Measurements from ENCODE around the gene NMNAT3. TPM values are rescaled to one million over a fixed set of nuclear protein-coding genes. Genes with fewer than 3 reads are reported as not detected.
"Not testable (repeated sequence)": the region's sequence is repeated elsewhere in the genome, so short reads cannot be mapped to it uniquely, and the experiment has no call there.

NMNAT3 gene
- polyA plus RNA-seq, 4 donors: 7.3 to 10.9 (median 9.9) TPM

DNA sequence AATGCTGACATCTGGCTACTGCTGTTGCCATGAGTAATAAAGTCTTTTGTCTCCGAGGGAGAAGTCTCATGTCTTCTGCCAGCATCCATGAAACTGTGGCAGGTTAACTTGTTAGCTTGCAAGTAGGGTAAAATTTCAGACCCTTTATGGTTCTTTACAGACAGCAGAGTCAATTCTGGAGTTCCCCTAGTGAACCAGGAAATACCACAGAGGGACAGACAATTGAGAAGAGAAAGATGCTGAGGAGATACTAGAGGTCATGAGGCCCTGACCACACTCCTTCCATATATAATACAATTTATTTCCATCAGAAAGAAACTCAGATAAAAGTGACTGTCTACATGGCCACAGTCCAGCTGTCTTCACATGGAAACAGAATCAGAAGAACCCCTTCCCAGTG is 38.1 kb downstream of the NMNAT3 start:
- no peak for DNase-seq (ENCODE audit: low read depth in 4 of 4, low spot score in 3 of 4)

DNA sequence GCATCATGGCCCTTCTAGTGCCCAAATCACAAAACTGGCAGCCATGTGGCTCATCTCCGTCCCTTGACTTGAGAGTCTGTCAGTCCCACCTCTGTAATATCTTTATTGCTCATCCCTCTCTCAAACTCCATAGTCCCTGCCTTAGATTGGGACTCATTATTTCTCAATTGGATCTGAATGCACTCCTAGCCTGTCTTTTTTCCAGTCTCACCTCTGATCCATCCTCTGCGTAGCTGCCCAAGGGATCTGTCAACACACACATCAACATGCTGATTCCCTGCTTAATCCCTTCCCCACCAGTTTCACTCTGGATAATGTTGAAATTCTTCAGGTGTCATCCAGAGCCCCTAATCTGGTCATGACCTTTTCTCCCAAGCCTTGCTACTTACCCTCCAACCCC is 39.3 kb downstream of the NMNAT3 start:
- no peak for DNase-seq (ENCODE audit: low read depth in 4 of 4, low spot score in 3 of 4)

DNA sequence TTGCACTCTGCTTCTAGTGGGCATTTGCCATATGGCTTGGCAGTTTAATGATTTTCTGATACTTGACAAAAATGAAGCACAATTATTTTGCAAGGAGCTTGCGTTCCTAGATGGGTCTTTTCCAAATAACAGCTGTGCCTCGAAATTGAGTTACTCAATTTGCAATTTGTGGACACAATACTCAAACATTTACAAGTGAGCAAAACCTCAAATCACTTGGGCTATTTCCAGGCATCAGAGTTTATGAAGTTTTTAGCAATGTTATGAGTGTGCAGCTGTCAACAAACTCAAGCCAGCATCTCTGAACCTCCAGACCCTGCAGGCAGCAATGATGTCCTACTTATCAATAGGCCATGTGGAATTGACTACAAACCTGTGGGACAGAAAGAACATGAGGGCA is 41.3 kb downstream of the NMNAT3 start:
- DNase-seq (ENCODE audit: low read depth in 4 of 4, low spot score in 3 of 4): no peak

DNA sequence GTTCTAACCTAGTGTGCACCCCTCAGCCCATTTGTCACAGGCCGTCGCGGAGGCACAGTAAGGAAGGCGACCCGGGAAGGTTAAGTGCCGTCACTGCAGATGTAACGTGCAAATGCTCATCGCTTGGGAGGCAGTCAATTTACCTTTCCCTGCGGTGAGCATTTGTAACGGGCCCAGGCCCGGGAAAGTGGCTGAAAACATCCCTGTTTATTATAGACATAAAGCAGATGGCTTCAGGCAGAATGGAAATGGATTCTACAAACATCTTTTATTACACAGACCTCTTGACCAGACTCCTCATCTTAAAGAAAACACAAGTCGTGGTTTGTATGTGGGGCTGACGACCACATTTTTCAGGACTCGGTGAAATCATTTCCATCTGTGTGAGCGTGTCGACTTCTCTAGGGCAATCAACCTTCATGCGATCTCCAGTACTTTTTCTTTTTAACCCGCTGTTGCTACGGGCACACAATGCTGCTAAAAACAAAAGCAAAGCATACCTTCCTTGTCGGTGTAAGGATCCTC is 43.6 kb downstream of the NMNAT3 start:
- DNase-seq (ENCODE audit: low read depth in 4 of 4, low spot score in 3 of 4): no peak

DNA sequence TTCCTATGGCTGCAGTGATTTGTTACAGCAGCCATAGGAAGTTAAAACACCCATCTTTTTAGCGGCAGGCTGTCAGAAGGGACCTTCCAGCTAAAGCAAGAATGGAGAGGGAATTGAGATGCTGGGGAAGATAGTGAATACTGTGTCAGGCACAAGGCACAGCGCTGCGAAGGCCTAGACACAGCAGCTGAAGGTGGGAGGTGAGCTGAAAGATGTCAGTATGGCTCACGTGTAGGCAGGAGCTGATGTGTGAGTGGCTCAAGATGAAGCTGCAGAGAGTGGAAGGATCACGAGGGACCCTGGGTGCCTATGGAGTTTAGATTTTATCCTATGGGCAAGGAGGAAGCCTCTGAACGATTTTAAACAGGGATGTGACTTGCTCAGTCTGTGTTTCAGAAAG is 44.3 kb downstream of the NMNAT3 start:
- DNase-seq (ENCODE audit: low read depth in 4 of 4, low spot score in 3 of 4): no peak

DNA sequence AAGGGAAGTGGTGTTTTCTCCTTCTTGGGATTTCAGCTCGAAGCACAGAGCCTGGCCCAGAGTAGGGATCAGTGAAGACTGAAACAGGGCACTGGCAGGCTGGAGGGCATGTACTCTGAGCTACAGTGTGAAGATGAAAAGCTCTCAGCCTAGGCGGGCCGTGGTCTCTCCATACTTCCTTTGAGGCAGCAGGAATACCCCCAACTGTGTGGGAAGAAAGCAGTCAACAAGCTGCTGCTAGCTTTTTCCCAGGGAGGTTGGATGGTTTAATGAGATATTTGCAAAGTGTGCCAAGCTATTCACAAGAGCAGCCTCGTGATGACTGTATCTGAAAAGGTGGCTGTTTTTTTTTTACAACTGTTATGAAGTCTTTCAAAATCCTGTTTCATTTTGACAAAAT is 47.2 kb downstream of the NMNAT3 start:
- DNase-seq (ENCODE audit: low read depth in 4 of 4, low spot score in 3 of 4): no peak

DNA sequence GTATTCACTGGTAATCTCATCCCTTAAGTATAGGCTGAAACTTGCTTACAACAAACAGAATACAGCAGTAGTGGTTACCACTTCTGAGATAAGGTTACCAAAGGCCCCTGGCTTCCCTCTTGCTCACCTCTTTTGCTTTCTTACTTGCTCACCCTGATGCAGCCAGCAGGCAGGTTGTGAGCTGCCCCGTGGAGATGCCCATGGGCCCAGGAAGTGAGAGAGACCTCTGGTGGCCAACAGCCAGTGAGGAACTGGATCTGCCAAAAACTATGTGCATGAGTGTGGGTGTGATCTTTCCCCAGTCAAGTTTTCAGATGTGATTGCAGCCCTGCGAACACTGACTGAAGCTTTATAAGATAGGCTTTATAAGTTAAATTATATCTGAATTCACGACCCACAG is 48.7 kb downstream of the NMNAT3 start:
- DNase-seq (ENCODE audit: low read depth in 4 of 4, low spot score in 3 of 4): no peak

DNA sequence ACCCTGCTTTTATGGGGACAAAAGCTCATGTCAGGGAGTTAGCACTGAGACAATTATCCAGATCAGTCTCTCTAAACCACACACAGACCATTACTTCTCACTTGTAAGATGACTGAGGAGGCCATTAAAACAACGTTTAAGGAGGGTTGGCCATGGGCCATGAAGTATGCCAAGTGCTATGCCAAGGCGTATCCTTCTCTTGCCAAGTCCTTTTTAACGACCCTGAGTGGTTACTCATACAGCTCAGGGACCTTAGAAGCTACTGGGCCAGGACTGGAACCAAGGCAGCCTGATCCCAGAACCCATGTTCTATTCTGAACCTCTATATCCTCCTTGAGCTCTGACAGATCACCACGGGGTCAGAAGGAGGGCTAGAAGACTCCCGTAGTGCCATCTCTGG is 50.0 kb downstream of the NMNAT3 start:
- no peak for DNase-seq (ENCODE audit: low read depth in 4 of 4, low spot score in 3 of 4)

DNA sequence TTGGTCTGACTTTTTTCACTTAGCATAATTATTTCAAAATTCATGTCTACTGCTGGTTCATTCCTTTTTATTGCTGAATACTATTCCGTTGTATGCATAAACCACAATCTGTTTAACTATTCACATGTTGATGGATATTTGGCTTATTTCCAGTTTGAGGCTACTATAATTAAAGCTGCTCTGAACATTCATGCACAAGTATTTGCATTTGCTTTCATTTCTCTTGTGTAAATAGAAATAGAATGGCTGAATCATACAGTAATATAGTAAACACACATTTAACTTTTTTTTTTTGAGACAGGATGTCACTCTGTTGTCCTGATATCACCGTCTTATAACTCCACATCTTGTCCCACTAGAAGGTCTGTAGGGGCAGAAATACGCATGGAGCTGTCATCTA is 57.3 kb downstream of the NMNAT3 start:
- no peak for DNase-seq (ENCODE audit: low read depth in 4 of 4, low spot score in 3 of 4)

DNA sequence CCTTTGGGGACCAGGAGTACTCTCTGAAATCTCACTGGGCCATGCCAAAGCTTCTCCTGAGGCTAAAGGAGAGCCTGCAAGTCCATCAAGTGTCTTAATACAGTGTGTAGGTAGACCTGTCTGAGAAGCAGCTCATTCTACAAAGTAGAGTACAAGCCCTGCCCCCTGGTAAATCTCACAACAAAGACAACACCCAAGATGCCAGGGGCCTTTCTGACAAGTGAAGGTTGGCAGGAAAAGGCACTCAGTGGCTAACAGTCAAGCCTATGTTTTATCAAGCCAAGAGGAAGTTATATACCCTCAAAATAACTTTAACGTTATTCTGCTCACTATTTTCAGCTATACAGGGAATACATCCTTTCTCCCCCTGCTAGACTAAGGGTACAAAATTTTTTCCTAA is 58.3 kb downstream of the NMNAT3 start:
- no peak for DNase-seq (ENCODE audit: low read depth in 4 of 4, low spot score in 3 of 4)

DNA sequence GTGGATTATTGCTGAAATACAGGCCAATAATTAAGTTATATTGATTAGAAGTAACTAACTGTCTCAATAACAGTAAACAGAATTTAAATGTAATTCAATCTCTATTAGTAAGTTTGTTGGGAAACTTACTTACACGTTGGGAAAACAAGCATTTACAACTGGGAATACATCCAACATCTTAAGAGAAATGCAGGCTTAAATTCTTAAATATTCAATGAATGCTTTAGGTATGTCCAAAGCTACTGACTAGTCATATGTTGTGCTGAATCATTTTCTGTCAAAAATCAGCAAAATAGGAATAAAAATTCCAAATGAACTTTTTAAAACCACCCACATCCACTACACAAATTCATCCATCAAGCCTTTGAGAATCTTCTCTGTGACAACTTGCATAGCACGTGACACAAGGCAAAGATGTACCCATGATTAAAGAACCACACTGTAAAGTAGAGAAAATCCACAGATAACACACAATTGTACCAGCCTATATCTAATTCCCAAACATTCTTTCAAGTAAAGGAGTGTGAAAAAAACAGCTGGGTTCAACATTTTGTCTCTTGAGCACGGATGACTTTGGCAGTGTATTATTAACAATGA is 60.0 kb downstream of the NMNAT3 start:
- DNase-seq (ENCODE audit: low read depth in 4 of 4, low spot score in 3 of 4): no peak

DNA sequence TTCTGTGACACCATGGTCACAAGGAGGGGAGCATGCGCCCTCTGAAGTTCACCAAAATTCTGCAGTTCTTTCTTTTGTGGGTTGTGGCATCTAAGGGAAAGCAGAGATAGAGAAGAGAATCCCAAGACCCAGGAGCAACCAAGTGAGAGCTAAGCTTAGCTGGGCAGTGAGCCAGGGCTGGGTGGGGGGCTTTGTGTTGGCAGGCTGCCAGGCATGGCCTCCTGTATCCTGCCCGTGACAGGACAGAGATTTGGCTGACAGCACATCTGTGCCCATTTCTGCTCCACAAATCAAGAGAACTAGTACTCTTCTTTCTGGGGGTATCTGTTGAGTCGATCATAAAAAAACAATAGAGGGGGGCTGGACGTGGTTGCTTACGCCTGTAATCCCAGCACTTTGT is 66.2 kb downstream of the NMNAT3 start:
- DNase-seq (ENCODE audit: low read depth in 4 of 4, low spot score in 3 of 4): no peak

DNA sequence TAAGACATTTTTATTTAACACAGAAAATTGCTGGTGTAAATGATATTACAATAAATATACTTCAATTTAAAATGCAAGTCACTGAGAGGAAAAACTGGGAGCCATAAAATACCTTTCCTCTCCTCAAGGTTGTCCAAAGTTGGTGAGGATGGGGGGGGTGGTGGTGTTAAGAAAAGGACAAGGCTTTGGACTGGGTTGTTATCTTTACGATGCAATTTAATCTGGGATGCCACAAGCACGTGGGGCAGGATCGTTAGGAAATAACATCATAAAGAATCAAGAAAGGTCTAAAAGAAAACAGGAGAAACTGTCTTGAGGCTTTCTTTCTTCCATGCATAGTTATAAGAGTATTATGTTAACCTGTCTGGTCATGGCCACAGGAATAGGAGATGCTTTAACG is 66.9 kb downstream of the NMNAT3 start:
- no peak for DNase-seq (ENCODE audit: low read depth in 4 of 4, low spot score in 3 of 4)

DNA sequence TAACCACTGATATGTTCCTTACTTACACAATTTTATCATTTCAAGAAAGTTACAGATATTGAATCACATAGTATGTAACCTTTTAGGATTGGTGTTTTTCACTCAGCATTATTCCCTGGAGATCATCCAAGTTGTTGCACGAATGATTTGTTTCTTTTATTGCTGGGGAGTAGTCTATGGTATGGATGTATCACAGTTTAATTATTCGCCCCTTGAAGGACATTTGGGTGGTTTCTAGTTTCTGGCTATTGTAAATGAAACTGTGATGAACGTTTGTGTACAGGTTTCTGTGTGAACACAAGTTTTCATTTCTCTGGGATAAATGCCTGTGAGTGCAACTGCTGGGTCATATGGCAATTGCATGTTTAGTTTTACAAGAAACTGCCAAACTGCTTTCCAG is 68.8 kb downstream of the NMNAT3 start:
- DNase-seq (ENCODE audit: low read depth in 4 of 4, low spot score in 3 of 4): no peak

DNA sequence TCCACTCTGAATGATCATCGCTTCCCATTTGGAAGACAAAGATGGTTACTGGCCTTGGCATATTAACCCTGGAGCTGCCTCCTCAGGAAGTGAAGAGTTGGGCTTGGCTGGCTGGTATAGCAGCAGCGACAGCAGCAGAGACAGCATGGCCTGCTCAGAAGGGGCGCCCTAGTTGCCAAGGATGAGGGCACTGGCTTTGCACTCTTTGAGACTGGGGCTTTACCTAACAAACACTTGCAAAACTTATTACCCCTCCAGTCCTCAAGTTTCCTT is 69.7 kb downstream of the NMNAT3 start:
- DNase-seq (ENCODE audit: low read depth in 4 of 4, low spot score in 3 of 4): no peak

DNA sequence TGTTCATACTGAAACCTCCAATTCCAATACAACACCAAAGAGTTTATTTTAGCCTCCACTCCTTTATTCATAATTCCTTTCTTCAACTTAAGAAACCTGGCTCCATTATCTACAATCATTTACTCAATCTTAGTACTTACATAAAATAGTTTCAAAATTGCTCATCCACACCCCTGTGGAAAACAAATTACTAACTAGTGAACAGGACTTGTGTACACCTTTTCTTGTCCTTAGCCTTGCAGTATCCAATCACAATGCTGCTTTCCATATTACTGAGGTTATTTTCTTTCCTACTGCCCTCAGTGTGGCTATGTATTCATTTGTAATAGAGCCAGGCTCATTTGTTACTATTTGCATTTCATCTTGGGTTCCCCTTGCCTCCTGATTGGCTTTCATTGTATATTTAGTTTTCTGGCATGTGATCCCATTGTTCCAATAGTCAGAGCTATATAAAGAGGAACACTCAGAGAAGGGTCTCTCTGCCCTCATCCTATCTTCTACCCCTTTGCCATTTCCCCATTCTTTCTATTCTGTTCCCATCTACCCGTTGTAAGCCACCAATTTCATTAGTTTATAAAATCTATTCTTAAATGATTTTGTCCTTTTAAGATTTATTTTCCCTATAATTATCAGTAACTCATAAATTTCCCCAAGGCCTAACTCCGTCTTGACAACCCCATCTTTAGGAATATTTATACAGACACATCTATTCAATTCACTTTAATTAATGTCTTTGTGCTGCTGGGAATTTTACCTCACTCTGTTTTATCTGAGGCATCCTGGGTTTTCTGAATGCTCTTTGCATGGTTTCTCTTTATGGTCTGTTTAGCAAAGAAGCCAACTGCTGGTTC is 70.3 kb downstream of the NMNAT3 start:
- no peak for DNase-seq (ENCODE audit: low read depth in 4 of 4, low spot score in 3 of 4)

DNA sequence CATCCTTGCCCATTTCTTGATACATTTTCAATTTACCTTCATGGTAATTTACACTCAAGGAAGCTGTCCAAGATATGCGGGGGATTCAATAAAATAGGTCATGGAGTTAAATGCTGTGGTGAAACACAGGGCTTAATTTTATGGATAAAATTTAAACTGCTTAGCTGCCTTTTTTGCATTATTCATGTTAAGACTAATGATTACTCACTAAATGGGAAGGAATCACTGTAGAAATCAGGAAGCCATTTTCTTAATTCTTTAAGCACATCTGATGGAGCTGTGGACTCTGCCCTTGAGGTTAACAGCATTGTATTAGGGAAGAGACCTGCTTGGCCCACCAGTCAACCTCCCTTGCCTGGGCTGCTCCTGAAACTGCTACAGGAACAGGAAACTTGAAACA is 75.8 kb downstream of the NMNAT3 start:
- DNase-seq (ENCODE audit: low read depth in 4 of 4, low spot score in 3 of 4): no peak

DNA sequence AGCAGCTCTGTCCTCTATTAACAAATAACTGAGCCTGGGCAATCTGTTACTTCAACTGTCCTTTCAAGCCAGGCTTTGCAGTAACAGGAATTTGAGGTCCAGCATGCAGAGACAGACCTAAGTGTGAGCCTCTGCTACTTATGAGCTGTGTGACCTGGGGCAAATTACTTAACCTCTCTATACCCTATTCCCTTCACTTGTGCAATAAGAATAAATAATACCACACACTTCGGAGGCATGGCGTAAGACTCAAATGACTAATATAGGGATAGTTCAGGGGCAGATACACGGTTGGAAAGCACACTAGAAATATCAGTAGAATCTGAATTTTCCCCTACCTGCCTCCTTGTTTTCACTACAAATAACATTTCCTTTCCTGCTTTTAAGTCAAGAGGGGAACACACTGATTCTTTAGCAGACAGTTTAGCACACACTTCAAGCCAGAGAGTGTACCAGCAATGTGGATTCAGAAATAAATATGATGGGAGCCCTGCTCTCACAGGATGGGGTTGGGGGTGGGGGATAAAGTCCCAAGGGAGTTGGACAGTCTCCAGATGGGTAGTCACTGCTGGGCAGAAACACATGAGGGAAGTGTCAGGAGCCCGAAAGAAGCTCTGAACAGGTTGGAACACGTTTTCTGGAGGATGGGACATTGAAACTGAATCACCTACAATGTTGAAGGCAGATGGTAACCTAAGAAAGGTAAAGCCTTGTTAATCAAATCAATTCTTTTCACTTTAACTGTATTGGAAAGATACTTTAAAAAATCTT is 76.4 kb downstream of the NMNAT3 start:
- DNase-seq (ENCODE audit: low read depth in 4 of 4, low spot score in 3 of 4): no peak

DNA sequence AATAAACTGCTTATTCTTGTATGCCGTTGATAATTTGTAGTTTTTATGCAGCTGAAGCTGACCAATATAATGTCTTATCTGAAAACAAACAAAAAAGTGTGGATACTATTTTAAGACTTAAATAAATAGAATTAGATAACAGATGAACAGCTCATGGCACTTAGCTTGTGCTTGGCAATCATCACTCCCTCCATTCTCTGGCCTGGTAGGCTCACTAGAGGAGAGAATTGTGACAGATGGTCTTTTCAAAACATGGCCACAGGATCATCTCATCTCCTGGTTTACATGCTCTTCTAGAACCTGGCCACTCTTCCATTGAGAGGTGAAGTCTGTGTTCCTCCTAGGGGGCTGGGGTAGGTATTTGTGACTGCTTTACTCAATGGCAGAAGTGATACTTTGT is 79.8 kb downstream of the NMNAT3 start:
- DNase-seq (ENCODE audit: low read depth in 4 of 4, low spot score in 3 of 4): no peak

DNA sequence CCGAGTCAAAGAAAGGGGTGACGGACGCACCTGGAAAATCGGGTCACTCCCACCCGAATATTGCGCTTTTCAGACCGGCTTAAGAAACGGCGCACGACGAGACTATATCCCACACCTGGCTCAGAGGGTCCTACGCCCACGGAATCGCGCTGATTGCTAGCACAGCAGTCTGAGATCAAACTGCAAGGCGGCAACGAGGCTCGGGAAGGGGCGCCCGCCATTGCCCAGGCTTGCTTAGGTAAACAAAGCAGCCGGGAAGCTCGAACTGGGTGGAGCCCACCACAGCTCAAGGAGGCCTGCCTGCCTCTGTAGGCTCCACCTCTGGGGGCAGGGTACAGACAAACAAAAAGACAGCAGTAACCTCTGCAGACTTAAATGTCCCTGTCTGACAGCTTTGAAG is 86.6 kb downstream of the NMNAT3 start:
- DNase-seq (ENCODE audit: low read depth in 4 of 4, low spot score in 3 of 4): not testable (repeated sequence)

DNA sequence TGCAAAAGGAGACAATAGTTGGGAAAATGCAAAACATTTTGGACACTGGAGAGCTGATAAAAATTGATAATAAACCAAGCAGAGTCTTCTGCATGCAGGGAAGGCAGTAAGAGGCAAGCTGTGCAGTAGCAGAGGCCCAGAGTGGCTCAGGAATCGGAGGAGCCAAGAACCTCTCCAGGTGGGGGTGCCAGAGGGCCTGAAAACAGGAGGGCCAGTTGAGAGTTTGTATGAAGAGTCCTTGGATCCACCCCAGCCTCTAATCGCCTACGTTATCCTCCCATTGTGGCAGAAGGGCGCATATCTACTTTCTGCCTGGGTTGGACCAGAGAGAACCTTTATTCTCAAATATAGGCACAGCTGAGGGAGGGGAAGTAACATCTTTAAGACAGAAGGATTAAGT is 89.3 kb downstream of the NMNAT3 start:
- no peak for DNase-seq (ENCODE audit: low read depth in 4 of 4, low spot score in 3 of 4)

DNA sequence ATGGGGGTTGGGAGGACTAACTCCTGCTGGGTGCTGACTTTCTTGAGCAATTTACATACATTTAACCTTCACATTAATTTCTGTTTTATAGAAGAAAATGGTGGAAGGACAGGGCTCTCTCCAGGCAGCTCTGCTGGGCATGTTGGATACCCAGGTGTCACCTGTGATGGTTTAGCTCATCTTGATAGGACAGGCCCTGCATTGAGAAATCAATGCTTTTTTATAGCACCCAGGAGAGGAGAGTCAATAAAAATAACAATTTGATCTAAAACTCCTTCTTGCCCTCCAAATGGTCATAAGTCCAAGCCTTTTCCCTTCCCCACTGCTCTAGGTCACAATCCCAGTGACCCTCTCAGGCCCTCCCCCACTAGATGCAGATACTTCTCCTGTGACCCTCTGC is 90.0 kb downstream of the NMNAT3 start:
- no peak for DNase-seq (ENCODE audit: low read depth in 4 of 4, low spot score in 3 of 4)

All from right renal pelvis (tissue), 4 donors.